Esophagus muscularis mucosa (tissue), 4 donors: Measurements from ENCODE around the gene CST7. TPM values are rescaled to one million over a fixed set of nuclear protein-coding genes. Genes with fewer than 3 reads are reported as not detected.

Source experiments
- DNase-seq: peaks from one replicate; pipeline ENCODE4 v3.0.0-alpha.2; 2017; ENCODE audit errors: extremely low spot score
- H3K27ac ChIP-seq, 4 donors: fragments of 200-600 bp; sonication (generic); replicated peaks in 1 of 4; 1 replicate in 3 of 4; 2 replicates in 1 of 4; pipeline ENCODE4 v1.5.1; 2016 to 2019; ENCODE audit warnings: mild to moderate bottlenecking in 1 of 4
- H3K27me3 ChIP-seq, 4 donors: fragments of 200-600 bp; sonication (generic); one replicate each; pipeline versions ENCODE4 v1.5.1 to v1.6.0; 2016 to 2019
- H3K36me3 ChIP-seq, 4 donors: fragments of 200-600 bp; sonication (generic); one replicate each; pipeline ENCODE4 v1.5.1; 2016 to 2019
- H3K4me1 ChIP-seq, 4 donors: fragments of 200-600 bp; sonication (generic); one replicate each; pipeline ENCODE4 v1.5.1; 2016 to 2019
- H3K4me3 ChIP-seq, 4 donors: fragments of 200-600 bp; sonication (generic); 1 replicate in 2 of 4; 2 replicates in 2 of 4; pipeline ENCODE4 v1.5.1; 2016 to 2019; ENCODE audit warnings: mild to moderate bottlenecking in 4 of 4, moderate library complexity in 1 of 4
- H3K9me3 ChIP-seq, 4 donors: fragments of 200-600 bp; sonication (generic); 1 replicate in 3 of 4; 2 replicates in 1 of 4; pipeline ENCODE4 v1.5.1; 2016 to 2019
- CTCF ChIP-seq, 3 experiments: fragments of 200-600 bp in 2 of 3; fragments of 450-650 bp in 1 of 3; sonication (generic) in 2 of 3; IDR thresholded peaks; one replicate each; pipeline ENCODE4 v1.5.1; 2017 to 2019; ENCODE audit warnings: antibody characterized with exemption in 3 of 3, mild to moderate bottlenecking in 2 of 3, moderate library complexity in 1 of 3
- EP300 ChIP-seq: sonication (generic); formaldehyde crosslinking; IDR thresholded peaks from one replicate; pipeline ENCODE4 v1.6.1; 2017; ENCODE audit warnings: antibody characterized with exemption
- POLR2A ChIP-seq: fragments of 450-650 bp; IDR thresholded peaks from one replicate; pipeline ENCODE4 v1.6.1; 2017; ENCODE audit warnings: antibody characterized with exemption, moderate library complexity, mild to moderate bottlenecking, low read depth
- POLR2AphosphoS5 ChIP-seq, 2 donors: sonication (generic); formaldehyde crosslinking; IDR thresholded peaks; one replicate each; pipeline ENCODE4 v1.6.1; 2017; ENCODE audit warnings: antibody characterized with exemption in 2 of 2
- WGBS: methylation state at CpG from one replicate; pipeline ENCODE4 v1.1.5; 2018; 5-methylcytosine and 5-hydroxymethylcytosine counted together
- intact Hi-C: fragments of 100-400 bp; cut with DNase I; formaldehyde crosslinking; loops from one replicate; pipeline ENCODE4 v1.15.1; 2023
- total RNA-seq, 4 donors: library from RNA; depleted of rRNA; stranded (reverse); fragments of >200 nt; gene quantifications; one replicate each; pipeline versions ENCODE4 v1.1.0 to v1.2.1, GENCODE V29; 2016

CST7 gene
- total RNA-seq, 4 donors from 2014 or later: 1.2 to 13.8 (median 1.5) TPM; not detected in 1

- peaks cover 13 to 53% (median 40%) of the 10 kb centered on the region in 4 donors for H3K36me3 ChIP-seq
These were observed 31.4 kb downstream of the CST7 start for GRCh38 chr20:24980291-24981053.

GRCh38 chr20:24981282-24981681 is 32.2 kb downstream of the CST7 start:
- Histone ChIP-seq H3K36me3 (peaks cover 13 to 53% (median 40%) of the 10 kb centered on the region in 4 donors), H3K27ac (no peak overlapping the region), H3K4me1 (peaks cover 5 to 31% (median 22%) of the 10 kb centered on the region in 4 donors), H3K27me3 (no peaks in the 10 kb centered on the region), H3K4me3 (no peak overlapping the region), H3K9me3 (no peaks in the 10 kb centered on the region)
- WGBS: 84% methylated on average over 4 of the region's 4 CpGs
- intact Hi-C loops: no loop called here
- DNase-seq: no peak
- no peak for TF ChIP-seq POLR2AphosphoS5 (IDR thresholded peaks at IDR 0.05)
- TF ChIP-seq CTCF (IDR thresholded peaks at IDR 0.05): no peak
- TF ChIP-seq POLR2A: no peak
- no peak for TF ChIP-seq EP300

More at GRCh38 chr20:24980291-24981053, 31.4 kb downstream of the CST7 start:
- Histone ChIP-seq H3K27ac (no peak overlapping the region), H3K9me3 (no peaks in the 10 kb centered on the region), H3K4me1 (peaks cover 0 to 28% (median 22%) of the 10 kb centered on the region in 4 donors), H3K4me3 (no peak overlapping the region), H3K27me3 (no peaks in the 10 kb centered on the region)
- 97% methylated on average over 29 of the region's 34 CpGs for WGBS
- TF ChIP-seq POLR2AphosphoS5 (IDR thresholded peaks at IDR 0.05) (no peak), CTCF (IDR thresholded peaks at IDR 0.05) (no peak), POLR2A (no peak), EP300 (no peak)
- no peak for DNase-seq
- intact Hi-C loops: no loop called here

GRCh38 chr20:24981790-24982189 is 32.7 kb downstream of the CST7 start:
- 84% methylated on average over 3 of the region's 3 CpGs for WGBS
- Histone ChIP-seq H3K9me3 (no peaks in the 10 kb centered on the region), H3K27ac (no peak overlapping the region), H3K27me3 (no peaks in the 10 kb centered on the region), H3K36me3 (peaks cover 13 to 48% (median 37%) of the 10 kb centered on the region in 4 donors), H3K4me1 (peaks cover 5 to 36% (median 23%) of the 10 kb centered on the region in 4 donors), H3K4me3 (no peak overlapping the region)
- TF ChIP-seq EP300 (no peak), CTCF (IDR thresholded peaks at IDR 0.05) (no peak), POLR2AphosphoS5 (IDR thresholded peaks at IDR 0.05) (no peak), POLR2A (no peak)
- no peak for DNase-seq
- intact Hi-C loops: no loop called here

GRCh38 chr20:24983896-24984295 is 34.8 kb downstream of the CST7 start:
- WGBS: 88% methylated on average over 8 of the region's 8 CpGs
- peaks cover 13 to 42% (median 30%) of the 10 kb centered on the region in 4 donors for H3K36me3 ChIP-seq
- no peaks in the 10 kb centered on the region for H3K27me3 ChIP-seq
- no peak overlapping the region for H3K27ac ChIP-seq
- peaks cover 5 to 23% (median 12%) of the 10 kb centered on the region in 4 donors for H3K4me1 ChIP-seq
- H3K9me3 ChIP-seq: no peaks in the 10 kb centered on the region
- DNase-seq: no peak
- intact Hi-C loops: no loop called here
- TF ChIP-seq POLR2AphosphoS5 (IDR thresholded peaks at IDR 0.05): no peak
- TF ChIP-seq POLR2A: no peak
- TF ChIP-seq EP300: no peak
- no peak for TF ChIP-seq CTCF (IDR thresholded peaks at IDR 0.05)
- no peak overlapping the region for H3K4me3 ChIP-seq
